HG03103 (cell line): ENCODE results near the gene IGSF21.

ENCODE experiments used
- ATAC-seq: cut with Tn5 transposase; IDR thresholded peaks from one replicate; pipeline ENCODE4 v1.9.1; 2021; ENCODE audit warnings: low read depth; ENCODE audit not compliant: unreplicated experiment

The IGSF21 gene

GRCh38 chr1:18201997-18202719, 94.6 kb downstream of the IGSF21 start:
- no peak for ATAC-seq

- ATAC-seq: no peak
These were observed 96.0 kb downstream of the IGSF21 start for GRCh38 chr1:18203645-18204044.

GRCh38 chr1:18204575-18204974, 97.0 kb downstream of the IGSF21 start:
- no peak for ATAC-seq

GRCh38 chr1:18205319-18205718, 97.7 kb downstream of the IGSF21 start:
- no peak for ATAC-seq

GRCh38 chr1:18211764-18212163, 104.2 kb downstream of the IGSF21 start:
- ATAC-seq: no peak

GRCh38 chr1:18217398-18218043, 109.9 kb downstream of the IGSF21 start:
- no peak for ATAC-seq

- ATAC-seq: no peak
These were observed 122.0 kb downstream of the IGSF21 start for GRCh38 chr1:18229625-18230024.

- no peak for ATAC-seq
These were observed 122.7 kb downstream of the IGSF21 start for GRCh38 chr1:18230321-18230720.

- no peak for ATAC-seq
These were observed 123.2 kb downstream of the IGSF21 start for GRCh38 chr1:18230840-18231239.

GRCh38 chr1:18232052-18232451, 124.5 kb downstream of the IGSF21 start:
- ATAC-seq: no peak

- no peak for ATAC-seq
These were observed 125.7 kb downstream of the IGSF21 start for GRCh38 chr1:18233176-18233864.

GRCh38 chr1:18234790-18235242, 127.2 kb downstream of the IGSF21 start:
- no peak for ATAC-seq

GRCh38 chr1:18237371-18237770, 129.8 kb downstream of the IGSF21 start:
- ATAC-seq: no peak

- ATAC-seq: no peak
These were observed 130.6 kb downstream of the IGSF21 start for GRCh38 chr1:18238190-18238589.

- ATAC-seq: no peak
These were observed 132.1 kb downstream of the IGSF21 start for GRCh38 chr1:18239671-18240070.

GRCh38 chr1:18240906-18241305, 133.3 kb downstream of the IGSF21 start:
- no peak for ATAC-seq

GRCh38 chr1:18241891-18242290, 134.3 kb downstream of the IGSF21 start:
- ATAC-seq: no peak

GRCh38 chr1:18243503-18244175, 136.0 kb downstream of the IGSF21 start:
- ATAC-seq: no peak

GRCh38 chr1:18244762-18245161, 137.2 kb downstream of the IGSF21 start:
- ATAC-seq: no peak

GRCh38 chr1:18245647-18246046, 138.0 kb downstream of the IGSF21 start:
- no peak for ATAC-seq

GRCh38 chr1:18246543-18246942, 138.9 kb downstream of the IGSF21 start:
- ATAC-seq: no peak
